Activated CD8-positive, alpha-beta memory T cell treated with anti-CD3 and anti-CD28 coated beads for 24 hours (primary cell): ENCODE data around the gene LTF.
"Not testable (repeated sequence)": the region's sequence is repeated elsewhere in the genome, so short reads cannot be mapped to it uniquely, and the experiment has no call there.

Experiments used
- DNase-seq: peaks from one replicate; pipeline ENCODE4 v3.0.0-alpha.2; 2020

The LTF gene

GRCh38 chr3:46464326-46465195, at the start of gene LTF:
LTF (minus strand) TSS chr3:46464905; CDS start chr3:46464867, 38 bp downstream.
- DNase-seq, result peak; percentile 54

- no peak for DNase-seq
Observed at GRCh38 chr3:46512191-46512749, 47.6 kb upstream of the LTF start.

- DNase-seq, result no peak
Observed at GRCh38 chr3:46509661-46510187, 45.0 kb upstream of the LTF start.

GRCh38 chr3:46508850-46509591, 44.3 kb upstream of the LTF start:
- no peak for DNase-seq

GRCh38 chr3:46506526-46506925, 41.8 kb upstream of the LTF start:
- no peak for DNase-seq

GRCh38 chr3:46505953-46506352, 41.2 kb upstream of the LTF start:
- DNase-seq, result no peak

- no peak for DNase-seq
Observed at GRCh38 chr3:46504789-46505188, 40.1 kb upstream of the LTF start.

GRCh38 chr3:46503200-46503874, 38.6 kb upstream of the LTF start:
- peak; percentile 26 for DNase-seq

- no peak for DNase-seq
Observed at GRCh38 chr3:46501702-46502101, 37.0 kb upstream of the LTF start.

- no peak for DNase-seq
Observed at GRCh38 chr3:46500656-46501635, 36.2 kb upstream of the LTF start.

- no peak for DNase-seq
Observed at GRCh38 chr3:46498916-46499519, 34.3 kb upstream of the LTF start.

GRCh38 chr3:46497556-46498265, 33.0 kb upstream of the LTF start, which contains the start of gene RTP3:
RTP3 (plus strand) TSS chr3:46497976; CDS start chr3:46498063, 87 bp downstream.
- DNase-seq, result peak; percentile 38

GRCh38 chr3:46496746-46497555, 32.2 kb upstream of the LTF start:
- DNase-seq, result peak; percentile 73

GRCh38 chr3:46495901-46496456, 31.3 kb upstream of the LTF start:
- DNase-seq, result peak; percentile 32

GRCh38 chr3:46494491-46494890, 29.8 kb upstream of the LTF start:
- DNase-seq, result not testable (repeated sequence)

- no peak for DNase-seq
Observed at GRCh38 chr3:46492890-46493547, 28.3 kb upstream of the LTF start.

GRCh38 chr3:46491089-46492070, 26.7 kb upstream of the LTF start:
- peak; percentile 42 for DNase-seq
